Panc1 (cell line): ENCODE measurements around the gene CTTNBP2NL. TPM values are rescaled to one million over a fixed set of nuclear protein-coding genes. Genes with fewer than 3 reads are reported as not detected.
"Not testable (repeated sequence)": the region's sequence is repeated elsewhere in the genome, so short reads cannot be mapped to it uniquely, and the experiment has no call there.

Source experiments
- ATAC-seq: fragments of 200-7000 bp; cut with Tn5 transposase; 2 replicates; pipeline ENCODE4 v1.9.1; 2020; ENCODE audit warnings: mild to moderate bottlenecking, moderate library complexity
- BruUV-seq: library from RNA; stranded (reverse); fragments of 400-500 nt; replicated peaks from 2 replicates; lab custom pipeline; 2021; lab: Mats Ljungman, UMichigan
- CTCF ChIA-PET: fragments of 300-600 bp; sonication (Branson Sonifier 250); formaldehyde crosslinking; loops from one replicate; lab custom pipeline; 2022; ENCODE audit warnings: antibody characterized with exemption; lab: Charles Lee
- POLR2A ChIA-PET: fragments of 300-600 bp; sonication (Branson Sonifier 250); formaldehyde crosslinking; loops from one replicate; lab custom pipeline; 2022; ENCODE audit warnings: antibody characterized with exemption; lab: Charles Lee
- DNase-seq: peaks from one replicate; pipeline ENCODE4 v3.0.0-alpha.2; 2010; ENCODE audit warnings: low read depth, low spot score
- H3K27ac ChIP-seq: 2 replicates; pipeline ENCODE4 v1.5.1; 2011; ENCODE audit warnings: mild to moderate bottlenecking, low read length, inconsistent platforms
- H3K27me3 ChIP-seq: fragments of 200-500 bp; sonication (Bioruptor generic); 2 replicates; pipeline ENCODE4 v1.6.0; 2014; ENCODE audit warnings: low read length, inconsistent platforms; ENCODE audit not compliant: control insufficient read depth, insufficient read depth
- H3K36me3 ChIP-seq: fragments of 200-500 bp; sonication (Bioruptor generic); 2 replicates; pipeline ENCODE4 v1.5.1; 2014; ENCODE audit warnings: inconsistent platforms, mild to moderate bottlenecking, low read length, moderate library complexity; ENCODE audit not compliant: control insufficient read depth, insufficient read depth
- H3K4me1 ChIP-seq: 2 replicates; pipeline ENCODE4 v1.5.1; 2011; ENCODE audit warnings: inconsistent platforms, mild to moderate bottlenecking, low read length, moderate library complexity; ENCODE audit not compliant: control insufficient read depth, insufficient read depth
- H3K4me3 ChIP-seq, 2 experiments: 2 replicates each; pipeline ENCODE4 v1.5.1; 2011 to 2012; ENCODE audit warnings: low read depth in 2 of 2, low read length in 2 of 2, mild to moderate bottlenecking in 2 of 2, inconsistent platforms in 1 of 2, moderate library complexity in 1 of 2
- H3K9me3 ChIP-seq: fragments of 200-500 bp; sonication (Bioruptor generic); 2 replicates; pipeline ENCODE4 v1.5.1; 2014; ENCODE audit warnings: low read depth, mild to moderate bottlenecking, inconsistent platforms, low read length, moderate library complexity; ENCODE audit not compliant: control insufficient read depth, insufficient read depth
- POLR2AphosphoS5 ChIP-seq: IDR thresholded peaks from 2 replicates; pipeline ENCODE4 v1.6.1; 2012; ENCODE audit warnings: mild to moderate bottlenecking, low read depth, low read length, moderate library complexity
- SIN3A ChIP-seq: IDR thresholded peaks from 2 replicates; pipeline ENCODE4 v1.6.1; 2012; ENCODE audit warnings: low read depth, mild to moderate bottlenecking, low read length, moderate library complexity, borderline replicate concordance; ENCODE audit not compliant: insufficient read depth
- TCF7L2 ChIP-seq: IDR thresholded peaks from 2 replicates; pipeline ENCODE4 v1.6.1; 2011; ENCODE audit warnings: mild to moderate bottlenecking, low read depth, low read length, inconsistent platforms
- in situ Hi-C: cut with HindIII; loops from 2 replicates; pipeline ENCODE4 v1.10.0; 2016; ENCODE audit warnings: low sequenced_read_pairs, low pct_unique_long_range_greater_than_20kb
- intact Hi-C: fragments of 100-400 bp; cut with micrococcal nuclease; formaldehyde crosslinking; loops from one replicate; pipeline ENCODE4 v1.10.0; 2022; ENCODE audit not compliant: unreplicated experiment
- total RNA-seq: library from RNA; stranded (reverse); gene quantifications from one replicate; pipeline ENCODE4 v1.2.1, GENCODE V29; 2021; ENCODE audit not compliant: unreplicated experiment
- TF ChIP-seq, protein P1 (sequence below): fragments of 450-650 bp; IDR thresholded peaks from 2 replicates; pipeline ENCODE4 v1.5.1; 2017; ENCODE audit warnings: mild to moderate bottlenecking
- TF ChIP-seq, protein P2 (sequence below), 2 experiments: IDR thresholded peaks; 2 replicates each; pipeline ENCODE4 v1.6.1; 2011 to 2012; ENCODE audit warnings: low read depth in 2 of 2, control low read depth in 1 of 2, low read length in 1 of 2, mild to moderate bottlenecking in 1 of 2, moderate library complexity in 1 of 2; ENCODE audit not compliant: insufficient read depth in 1 of 2

Gene CTTNBP2NL
- total RNA-seq, 1 experiment from 2014 or later = 18.4 TPM

DNA sequence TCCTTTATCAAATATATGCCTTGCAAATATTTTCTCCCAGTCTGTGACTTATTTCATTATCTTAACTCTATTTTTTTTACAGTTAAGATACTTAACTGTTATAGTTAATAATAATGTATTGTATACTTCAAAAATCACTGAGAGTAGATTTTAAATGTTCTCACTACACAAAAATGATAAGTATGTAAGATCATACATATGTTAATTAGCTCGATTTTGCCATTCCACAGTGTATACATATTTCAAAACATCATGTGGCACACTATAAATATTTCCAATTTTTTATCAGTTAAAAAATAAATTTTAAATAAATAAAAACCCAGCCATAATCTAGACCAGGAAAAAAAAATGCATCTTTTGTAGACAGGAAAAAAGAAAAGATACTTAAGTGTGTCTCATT is 27.2 kb downstream of the CTTNBP2NL start:
- CTCF ChIA-PET = no interaction called here
- no TSS peak for BruUV-seq

DNA sequence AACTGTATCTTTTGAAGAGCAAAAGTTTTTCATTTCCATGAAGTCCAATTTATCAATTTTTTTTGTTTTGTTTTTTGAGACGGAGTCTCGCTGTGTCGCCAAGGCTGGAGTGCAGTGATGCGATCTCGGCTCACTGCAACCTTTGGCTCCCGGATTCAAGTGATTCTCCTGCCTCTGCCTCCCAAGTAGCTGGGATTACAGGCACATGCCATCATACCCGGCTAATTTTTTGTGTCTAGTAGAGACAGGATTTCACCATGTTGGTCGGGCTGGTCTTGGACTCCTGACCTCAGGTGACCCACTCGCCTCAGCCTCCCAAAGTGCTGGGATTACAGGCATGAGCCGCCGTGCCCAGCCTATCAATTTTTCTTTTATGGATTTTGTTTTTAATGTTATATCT is 27.7 kb downstream of the CTTNBP2NL start:
- POLR2A ChIA-PET, intact Hi-C loops, CTCF ChIA-PET, H3K36me3 ChIP-seq, DNase-seq, H3K27me3 ChIP-seq, BruUV-seq, H3K9me3 ChIP-seq, in situ Hi-C loops, H3K27ac ChIP-seq, ATAC-seq, H3K4me1 ChIP-seq, H3K4me3 ChIP-seq: not testable (repeated sequence)

More for the DNA sequence above, 27.2 kb downstream of the CTTNBP2NL start:
- no peaks in the 10 kb centered on the region for H3K4me1 ChIP-seq
- no peak for TF ChIP-seq TCF7L2
- TF ChIP-seq, protein P1, sequence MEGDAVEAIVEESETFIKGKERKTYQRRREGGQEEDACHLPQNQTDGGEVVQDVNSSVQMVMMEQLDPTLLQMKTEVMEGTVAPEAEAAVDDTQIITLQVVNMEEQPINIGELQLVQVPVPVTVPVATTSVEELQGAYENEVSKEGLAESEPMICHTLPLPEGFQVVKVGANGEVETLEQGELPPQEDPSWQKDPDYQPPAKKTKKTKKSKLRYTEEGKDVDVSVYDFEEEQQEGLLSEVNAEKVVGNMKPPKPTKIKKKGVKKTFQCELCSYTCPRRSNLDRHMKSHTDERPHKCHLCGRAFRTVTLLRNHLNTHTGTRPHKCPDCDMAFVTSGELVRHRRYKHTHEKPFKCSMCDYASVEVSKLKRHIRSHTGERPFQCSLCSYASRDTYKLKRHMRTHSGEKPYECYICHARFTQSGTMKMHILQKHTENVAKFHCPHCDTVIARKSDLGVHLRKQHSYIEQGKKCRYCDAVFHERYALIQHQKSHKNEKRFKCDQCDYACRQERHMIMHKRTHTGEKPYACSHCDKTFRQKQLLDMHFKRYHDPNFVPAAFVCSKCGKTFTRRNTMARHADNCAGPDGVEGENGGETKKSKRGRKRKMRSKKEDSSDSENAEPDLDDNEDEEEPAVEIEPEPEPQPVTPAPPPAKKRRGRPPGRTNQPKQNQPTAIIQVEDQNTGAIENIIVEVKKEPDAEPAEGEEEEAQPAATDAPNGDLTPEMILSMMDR = no peak
- no peak for TF ChIP-seq POLR2AphosphoS5
- H3K27me3 ChIP-seq = no peaks in the 10 kb centered on the region
- H3K9me3 ChIP-seq = no peaks in the 10 kb centered on the region
- H3K36me3 ChIP-seq = no peaks in the 10 kb centered on the region; the same call in 1 of the 2 replicates
- in situ Hi-C loops = no loop called here
- no peak for ATAC-seq
- H3K27ac ChIP-seq = no peak overlapping the region
- H3K4me3 ChIP-seq = no peak overlapping the region
- POLR2A ChIA-PET = no interaction called here
- intact Hi-C loops = no loop called here
- DNase-seq = no peak

DNA sequence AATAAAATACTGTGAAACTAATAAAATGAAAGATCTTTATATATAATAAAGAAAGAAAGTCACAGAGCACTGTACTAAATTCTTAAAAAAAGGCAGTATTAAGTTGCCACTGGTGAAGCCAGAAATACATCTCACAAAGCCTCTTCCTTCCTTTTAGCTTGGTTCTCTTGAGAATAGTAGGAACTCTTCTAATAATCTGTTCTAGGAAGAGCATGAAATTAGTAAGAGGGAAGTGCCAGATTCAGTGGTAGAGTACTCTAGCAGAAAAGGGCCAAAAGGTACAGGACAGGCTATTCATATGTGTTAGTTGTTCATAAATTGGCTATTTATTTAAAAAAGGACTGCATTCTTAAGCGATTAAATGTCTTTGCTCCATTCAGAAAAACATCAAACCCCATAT is 33.7 kb downstream of the CTTNBP2NL start:
- TF ChIP-seq POLR2AphosphoS5 (no peak), SIN3A (no peak), TCF7L2 (no peak)
- TF ChIP-seq, protein P1 = no peak
- TF ChIP-seq, protein P2, sequence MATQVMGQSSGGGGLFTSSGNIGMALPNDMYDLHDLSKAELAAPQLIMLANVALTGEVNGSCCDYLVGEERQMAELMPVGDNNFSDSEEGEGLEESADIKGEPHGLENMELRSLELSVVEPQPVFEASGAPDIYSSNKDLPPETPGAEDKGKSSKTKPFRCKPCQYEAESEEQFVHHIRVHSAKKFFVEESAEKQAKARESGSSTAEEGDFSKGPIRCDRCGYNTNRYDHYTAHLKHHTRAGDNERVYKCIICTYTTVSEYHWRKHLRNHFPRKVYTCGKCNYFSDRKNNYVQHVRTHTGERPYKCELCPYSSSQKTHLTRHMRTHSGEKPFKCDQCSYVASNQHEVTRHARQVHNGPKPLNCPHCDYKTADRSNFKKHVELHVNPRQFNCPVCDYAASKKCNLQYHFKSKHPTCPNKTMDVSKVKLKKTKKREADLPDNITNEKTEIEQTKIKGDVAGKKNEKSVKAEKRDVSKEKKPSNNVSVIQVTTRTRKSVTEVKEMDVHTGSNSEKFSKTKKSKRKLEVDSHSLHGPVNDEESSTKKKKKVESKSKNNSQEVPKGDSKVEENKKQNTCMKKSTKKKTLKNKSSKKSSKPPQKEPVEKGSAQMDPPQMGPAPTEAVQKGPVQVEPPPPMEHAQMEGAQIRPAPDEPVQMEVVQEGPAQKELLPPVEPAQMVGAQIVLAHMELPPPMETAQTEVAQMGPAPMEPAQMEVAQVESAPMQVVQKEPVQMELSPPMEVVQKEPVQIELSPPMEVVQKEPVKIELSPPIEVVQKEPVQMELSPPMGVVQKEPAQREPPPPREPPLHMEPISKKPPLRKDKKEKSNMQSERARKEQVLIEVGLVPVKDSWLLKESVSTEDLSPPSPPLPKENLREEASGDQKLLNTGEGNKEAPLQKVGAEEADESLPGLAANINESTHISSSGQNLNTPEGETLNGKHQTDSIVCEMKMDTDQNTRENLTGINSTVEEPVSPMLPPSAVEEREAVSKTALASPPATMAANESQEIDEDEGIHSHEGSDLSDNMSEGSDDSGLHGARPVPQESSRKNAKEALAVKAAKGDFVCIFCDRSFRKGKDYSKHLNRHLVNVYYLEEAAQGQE (IDR thresholded peaks at IDR 0.05; ENCODE audit: insufficient read depth in 1 of 2, low read depth in 2 of 2, low read length in 1 of 2) = no peak
- in situ Hi-C loops (no loop called here), intact Hi-C loops (no loop called here)
- Histone ChIP-seq H3K4me1 (no peaks in the 10 kb centered on the region), H3K4me3 (no peak overlapping the region), H3K27me3 (no peaks in the 10 kb centered on the region), H3K9me3 (no peaks in the 10 kb centered on the region), H3K27ac (no peak overlapping the region), H3K36me3 (no peaks in the 10 kb centered on the region; the same call in 1 of the 2 replicates)
- BruUV-seq = no TSS peak
- CTCF ChIA-PET = interaction anchor here (0.6 kb wide), 1 partner anchor 16 kb away, joined by 17 read pairs; no protein-coding TSS in a partner anchor
- POLR2A ChIA-PET = no interaction called here
- ATAC-seq = no peak
- no peak for DNase-seq
